NT2/D1 (cell line): Measurements from ENCODE around the gene ARL6IP4.
"Not testable (repeated sequence)": the region's sequence is repeated elsewhere in the genome, so short reads cannot be mapped to it uniquely, and the experiment has no call there.

Experiments used
- DNase-seq: peaks from one replicate; pipeline ENCODE4 v3.0.0-alpha.2; 2011; ENCODE audit warnings: low read depth, low spot score
- H3K27me3 ChIP-seq: 2 replicates; pipeline ENCODE4 v1.6.0; 2011; ENCODE audit warnings: mild to moderate bottlenecking; ENCODE audit not compliant: insufficient read length, insufficient read depth
- H3K36me3 ChIP-seq: 2 replicates; pipeline ENCODE4 v1.6.1; 2011; ENCODE audit warnings: mild to moderate bottlenecking, low read length, mixed read lengths; ENCODE audit not compliant: insufficient read depth, insufficient read length
- H3K4me1 ChIP-seq: 2 replicates; pipeline ENCODE4 v1.5.1; 2011; ENCODE audit not compliant: insufficient read depth, insufficient read length
- H3K4me3 ChIP-seq: 2 replicates; pipeline ENCODE4 v1.5.1; 2011; ENCODE audit warnings: low read depth; ENCODE audit not compliant: insufficient read length
- H3K9ac ChIP-seq: 2 replicates; pipeline ENCODE4 v1.6.0; 2011; ENCODE audit warnings: low read depth; ENCODE audit not compliant: insufficient read length
- H3K9me3 ChIP-seq: 2 replicates; pipeline ENCODE4 v1.5.1; 2011; ENCODE audit warnings: mild to moderate bottlenecking, low read length; ENCODE audit not compliant: insufficient read depth
- SUZ12 ChIP-seq: IDR thresholded peaks from 2 replicates; pipeline ENCODE4 v1.6.1; 2011; ENCODE audit not compliant: insufficient read length, insufficient read depth; ENCODE audit errors: extremely low read depth
- YY1 ChIP-seq: IDR thresholded peaks from 2 replicates; pipeline ENCODE4 v1.6.1; 2011; ENCODE audit not compliant: insufficient read length, insufficient read depth
- ZNF274 ChIP-seq: IDR thresholded peaks from 2 replicates; pipeline ENCODE4 v1.6.1; 2011; ENCODE audit warnings: mild to moderate bottlenecking, low read depth, low read length

Gene ARL6IP4

DNA sequence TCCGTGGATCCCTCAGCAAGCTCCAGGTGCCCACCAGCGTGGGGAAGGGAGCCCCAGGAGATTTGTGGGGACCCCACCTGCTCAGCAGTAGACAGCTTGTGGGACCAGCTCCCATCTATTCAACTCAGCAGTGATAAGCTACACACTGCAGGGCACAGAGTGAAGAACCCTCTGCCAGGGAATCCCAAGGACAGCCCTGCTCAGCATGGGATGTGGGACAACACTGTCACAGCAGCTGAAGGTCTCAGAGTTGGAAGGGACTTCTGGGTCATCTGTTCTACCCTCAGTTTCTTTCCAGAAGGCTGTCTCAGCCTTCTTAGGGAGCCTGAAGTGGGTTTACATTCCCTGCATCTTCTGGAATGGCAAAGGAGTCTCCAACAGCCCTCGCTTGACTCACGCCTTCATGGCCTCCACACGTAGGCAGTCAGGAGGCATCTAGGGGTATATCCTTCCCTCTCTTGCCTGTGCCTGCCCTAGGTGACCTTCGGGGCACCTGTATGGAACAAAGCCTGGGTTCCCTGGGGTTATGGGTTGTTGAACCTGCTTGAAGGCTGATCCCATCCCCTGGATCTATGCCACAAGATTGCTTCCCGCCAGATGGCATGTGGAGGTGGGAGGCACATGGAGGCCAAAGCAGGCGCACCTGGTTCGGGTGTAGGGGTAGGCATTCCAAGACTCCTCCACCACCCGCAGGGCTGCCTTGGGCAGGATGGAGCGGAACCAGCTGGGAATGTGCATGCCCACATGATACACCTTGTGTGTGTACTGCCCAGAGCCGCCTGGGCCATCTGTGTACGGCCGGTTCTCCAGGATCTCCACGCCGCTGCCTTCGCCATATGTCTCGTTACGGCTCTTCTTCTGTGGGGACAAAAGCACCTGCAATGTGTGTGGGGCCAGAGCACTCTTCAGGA is 33.0 kb downstream of the ARL6IP4 start:
- peaks cover 5% of the 10 kb centered on the region for H3K4me1 ChIP-seq
- H3K9ac ChIP-seq: no peak overlapping the region
- no peak for DNase-seq
- no peaks in the 10 kb centered on the region for H3K27me3 ChIP-seq
- no peaks in the 10 kb centered on the region for H3K9me3 ChIP-seq
- H3K4me3 ChIP-seq: no peak overlapping the region
- peaks cover 39% of the 10 kb centered on the region for H3K36me3 ChIP-seq
- TF ChIP-seq YY1 (no peak), ZNF274 (no peak), SUZ12 (no peak)

GRCh38 chr12:123014473-123014872 is 34.0 kb downstream of the ARL6IP4 start:
- H3K27me3 ChIP-seq, H3K4me3 ChIP-seq, H3K9ac ChIP-seq, H3K9me3 ChIP-seq, DNase-seq, H3K4me1 ChIP-seq: not testable (repeated sequence)
- peaks cover 30% of the 10 kb centered on the region for H3K36me3 ChIP-seq

DNA sequence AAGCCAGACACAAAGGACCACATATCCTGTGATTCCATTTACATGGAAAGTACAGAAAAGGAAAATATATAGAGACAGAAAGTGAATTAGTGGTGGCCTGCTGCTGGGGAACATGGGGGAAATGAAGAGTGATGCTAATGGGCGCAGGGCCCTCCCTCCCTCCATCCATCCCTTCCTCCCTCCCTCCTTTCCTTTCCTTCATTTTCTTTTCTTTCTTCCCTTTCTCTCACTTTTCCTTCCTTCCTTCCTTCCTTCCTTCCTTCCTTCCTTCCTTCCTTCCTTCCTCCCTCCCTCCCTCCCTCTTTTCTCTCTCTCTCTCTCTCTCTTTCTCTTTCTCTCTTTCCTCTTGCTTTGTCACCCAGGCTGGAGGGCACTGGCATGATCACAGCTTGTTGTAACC is 37.3 kb downstream of the ARL6IP4 start:
- Histone ChIP-seq H3K9me3 (no peaks in the 10 kb centered on the region), H3K36me3 (peaks cover 10% of the 10 kb centered on the region), H3K4me1 (peaks cover 3% of the 10 kb centered on the region), H3K9ac (no peak overlapping the region), H3K4me3 (no peak overlapping the region), H3K27me3 (no peaks in the 10 kb centered on the region)
- TF ChIP-seq ZNF274 (no peak), SUZ12 (no peak), YY1 (no peak)
- no peak for DNase-seq

GRCh38 chr12:123019841-123020138 is 39.3 kb downstream of the ARL6IP4 start:
- Histone ChIP-seq H3K9ac (no peak overlapping the region), H3K27me3 (no peaks in the 10 kb centered on the region), H3K36me3 (no peaks in the 10 kb centered on the region), H3K4me3 (no peak overlapping the region), H3K4me1 (peaks cover 8% of the 10 kb centered on the region), H3K9me3 (no peaks in the 10 kb centered on the region)
- no peak for DNase-seq
- TF ChIP-seq YY1: no peak
- TF ChIP-seq ZNF274: no peak
- no peak for TF ChIP-seq SUZ12

- Histone ChIP-seq H3K4me3 (no peak overlapping the region), H3K9me3 (no peaks in the 10 kb centered on the region), H3K27me3 (no peaks in the 10 kb centered on the region), H3K4me1 (peaks cover 8% of the 10 kb centered on the region), H3K36me3 (peaks cover 2% of the 10 kb centered on the region), H3K9ac (no peak overlapping the region)
- DNase-seq: no peak
- no peak for TF ChIP-seq YY1
- no peak for TF ChIP-seq SUZ12
- no peak for TF ChIP-seq ZNF274
Measured at GRCh38 chr12:123021688-123022604, 41.5 kb downstream of the ARL6IP4 start.

DNA sequence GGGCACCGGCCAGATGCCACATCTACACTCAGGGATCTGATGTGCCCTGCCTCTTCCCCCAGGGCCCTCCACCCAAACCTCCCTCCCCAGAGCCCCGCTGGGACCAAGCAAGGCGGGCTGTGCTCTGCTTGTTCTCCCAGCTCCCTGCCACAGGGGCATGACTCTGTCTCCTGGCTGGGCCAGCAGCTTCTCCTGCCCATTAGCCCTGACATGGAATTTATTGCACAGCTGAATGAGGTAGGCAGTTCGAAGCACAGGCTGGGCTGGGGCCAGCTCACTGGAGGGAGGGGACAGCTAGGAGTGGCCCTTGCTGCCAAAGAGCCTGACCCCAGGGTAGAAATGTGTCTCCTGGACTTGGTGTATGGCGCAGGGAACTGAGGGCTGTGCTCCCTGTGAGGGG is 42.4 kb downstream of the ARL6IP4 start:
- Histone ChIP-seq H3K27me3 (no peaks in the 10 kb centered on the region), H3K36me3 (peaks cover 11% of the 10 kb centered on the region), H3K4me1 (peaks cover 8% of the 10 kb centered on the region), H3K9ac (no peak overlapping the region), H3K9me3 (no peaks in the 10 kb centered on the region), H3K4me3 (no peak overlapping the region)
- TF ChIP-seq SUZ12 (no peak), ZNF274 (no peak), YY1 (no peak)
- no peak for DNase-seq

GRCh38 chr12:123024819-123025391 is 44.4 kb downstream of the ARL6IP4 start:
- no peaks in the 10 kb centered on the region for H3K27me3 ChIP-seq
- DNase-seq: no peak
- TF ChIP-seq ZNF274 (no peak), YY1 (no peak), SUZ12 (no peak)
- H3K4me3 ChIP-seq: no peak overlapping the region
- H3K9ac ChIP-seq: no peak overlapping the region
- H3K4me1 ChIP-seq: peaks cover 5% of the 10 kb centered on the region
- peaks cover 11% of the 10 kb centered on the region for H3K36me3 ChIP-seq
- no peaks in the 10 kb centered on the region for H3K9me3 ChIP-seq
